Fibroblast of mammary gland (primary cell): ENCODE results near the gene RALGPS1.

Experiments
- DNase-seq: peaks from one replicate; pipeline ENCODE4 v3.0.0-alpha.2; 2010; ENCODE audit warnings: low read depth
- H3K4me3 ChIP-seq: 2 replicates; pipeline ENCODE4 v1.5.1; 2011; ENCODE audit warnings: low read depth, mild to moderate bottlenecking, low read length, moderate library complexity; ENCODE audit not compliant: control insufficient read depth
- TF ChIP-seq, protein P1 (sequence below): conservative IDR thresholded peaks from 2 replicates; pipeline ENCODE4 v1.5.1; 2011; ENCODE audit warnings: low read depth, low read length, inconsistent platforms; ENCODE audit not compliant: control insufficient read depth, insufficient read depth

RALGPS1 gene

DNA sequence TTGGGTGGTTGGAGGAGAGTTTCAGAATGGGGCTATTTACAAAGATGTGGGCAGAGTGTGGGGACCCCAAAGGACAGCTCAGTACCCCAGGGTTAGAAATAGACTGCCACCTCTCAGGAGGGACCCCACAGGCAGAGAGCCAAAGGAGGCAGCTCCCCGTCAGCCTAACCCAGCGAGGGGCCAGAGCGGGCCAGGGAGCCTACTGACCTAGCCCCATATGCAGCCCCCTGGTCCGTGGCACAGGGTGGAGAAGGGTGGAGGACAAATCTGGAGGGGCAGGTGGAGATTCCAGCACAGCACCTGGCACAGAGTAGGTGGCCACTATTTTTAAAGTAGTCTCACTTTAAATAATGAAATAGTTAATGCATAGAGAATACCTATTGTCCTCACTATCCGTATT, 275.0 kb downstream of the RALGPS1 start:
- no peak for DNase-seq
- TF ChIP-seq, protein P1, sequence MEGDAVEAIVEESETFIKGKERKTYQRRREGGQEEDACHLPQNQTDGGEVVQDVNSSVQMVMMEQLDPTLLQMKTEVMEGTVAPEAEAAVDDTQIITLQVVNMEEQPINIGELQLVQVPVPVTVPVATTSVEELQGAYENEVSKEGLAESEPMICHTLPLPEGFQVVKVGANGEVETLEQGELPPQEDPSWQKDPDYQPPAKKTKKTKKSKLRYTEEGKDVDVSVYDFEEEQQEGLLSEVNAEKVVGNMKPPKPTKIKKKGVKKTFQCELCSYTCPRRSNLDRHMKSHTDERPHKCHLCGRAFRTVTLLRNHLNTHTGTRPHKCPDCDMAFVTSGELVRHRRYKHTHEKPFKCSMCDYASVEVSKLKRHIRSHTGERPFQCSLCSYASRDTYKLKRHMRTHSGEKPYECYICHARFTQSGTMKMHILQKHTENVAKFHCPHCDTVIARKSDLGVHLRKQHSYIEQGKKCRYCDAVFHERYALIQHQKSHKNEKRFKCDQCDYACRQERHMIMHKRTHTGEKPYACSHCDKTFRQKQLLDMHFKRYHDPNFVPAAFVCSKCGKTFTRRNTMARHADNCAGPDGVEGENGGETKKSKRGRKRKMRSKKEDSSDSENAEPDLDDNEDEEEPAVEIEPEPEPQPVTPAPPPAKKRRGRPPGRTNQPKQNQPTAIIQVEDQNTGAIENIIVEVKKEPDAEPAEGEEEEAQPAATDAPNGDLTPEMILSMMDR = no peak
- H3K4me3 ChIP-seq = no peak overlapping the region

DNA sequence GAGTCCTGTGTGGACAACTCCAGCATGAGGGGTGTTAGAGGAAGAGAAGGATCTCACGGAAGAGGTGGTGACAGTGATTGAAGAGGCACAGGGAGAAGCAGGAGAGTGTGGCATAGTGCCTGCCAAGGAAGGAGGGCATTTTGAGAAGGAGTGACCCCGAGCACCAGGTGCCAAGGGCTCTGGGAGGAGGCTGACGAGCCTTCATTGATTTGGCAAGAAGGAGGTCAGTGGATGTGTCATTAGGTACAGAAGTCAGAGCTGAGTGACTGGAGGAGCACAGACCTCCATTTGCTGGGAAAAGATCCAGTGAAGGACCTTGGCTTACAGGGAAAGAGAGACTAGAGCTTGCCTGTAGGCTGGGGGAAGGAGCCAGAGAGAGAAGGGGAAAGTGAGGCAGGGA, 278.2 kb downstream of the RALGPS1 start:
- no peak overlapping the region for H3K4me3 ChIP-seq
- DNase-seq = no peak
- TF ChIP-seq, protein P1 = no peak

DNA sequence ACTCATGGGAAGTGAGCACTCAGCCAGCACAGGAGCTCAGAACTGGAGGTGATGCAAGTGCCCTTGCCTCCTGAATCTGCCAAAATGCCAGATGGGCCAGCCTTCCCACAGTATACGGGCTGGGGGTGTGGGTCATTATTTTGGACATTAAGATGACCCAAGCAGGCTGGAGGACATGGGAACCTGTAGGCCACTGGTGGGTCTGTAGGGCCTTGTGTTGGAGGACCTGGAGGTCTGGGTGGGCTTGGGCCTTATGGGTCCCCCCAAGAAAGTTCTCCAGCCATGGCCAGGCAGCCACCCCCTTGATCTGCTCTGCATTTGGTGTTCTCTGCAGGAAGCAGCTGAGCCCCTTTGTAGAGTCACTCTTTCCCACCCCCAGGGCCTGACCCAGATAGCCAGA, 278.9 kb downstream of the RALGPS1 start:
- TF ChIP-seq, protein P1 = no peak

GRCh38 chr9:127194881-127195713, 280.5 kb downstream of the RALGPS1 start:
- DNase-seq = no peak
- TF ChIP-seq, protein P1 = no peak
- no peak overlapping the region for H3K4me3 ChIP-seq

More for the DNA sequence above, 278.9 kb downstream of the RALGPS1 start:
- no peak overlapping the region for H3K4me3 ChIP-seq
- DNase-seq = no peak

GRCh38 chr9:127195976-127196825, 281.6 kb downstream of the RALGPS1 start:
- TF ChIP-seq, protein P1 = no peak
- H3K4me3 ChIP-seq = no peak overlapping the region
- no peak for DNase-seq

DNA sequence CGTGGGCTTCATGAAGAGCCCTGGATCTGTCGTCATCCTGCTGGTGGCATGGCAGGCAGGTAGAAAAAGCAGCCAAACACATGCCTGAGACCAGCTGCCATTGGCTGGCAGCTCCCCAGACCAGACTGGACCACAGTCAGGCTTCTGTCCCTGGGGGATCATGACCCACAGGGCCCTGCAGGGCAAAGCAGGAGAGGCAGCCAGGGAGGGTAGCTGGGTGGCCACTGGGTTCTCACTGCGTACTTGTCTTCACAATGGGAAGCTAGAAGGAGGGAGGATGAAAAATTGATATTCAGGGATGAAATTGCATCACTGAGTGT, 282.2 kb downstream of the RALGPS1 start:
- no peak overlapping the region for H3K4me3 ChIP-seq
- TF ChIP-seq, protein P1 = no peak
- no peak for DNase-seq
